T47D (cell line): ENCODE measurements around the gene CDK9.

Experiments
- DNase-seq, 2 experiments: peaks; one replicate each; pipeline versions ENCODE4 v3.0.0 to v3.0.0-alpha.2; 2011 to 2012; ENCODE audit warnings: low read depth in 1 of 2, low spot score in 1 of 2
- JUND ChIP-seq: IDR thresholded peaks from 2 replicates; pipeline ENCODE4 v1.6.1; 2012; ENCODE audit warnings: low read depth
- in situ Hi-C: cut with HindIII; loops from 2 replicates; pipeline ENCODE4 v1.10.0; 2016; ENCODE audit warnings: low sequenced_read_pairs, low pct_unique_long_range_greater_than_20kb

CDK9 gene

DNA sequence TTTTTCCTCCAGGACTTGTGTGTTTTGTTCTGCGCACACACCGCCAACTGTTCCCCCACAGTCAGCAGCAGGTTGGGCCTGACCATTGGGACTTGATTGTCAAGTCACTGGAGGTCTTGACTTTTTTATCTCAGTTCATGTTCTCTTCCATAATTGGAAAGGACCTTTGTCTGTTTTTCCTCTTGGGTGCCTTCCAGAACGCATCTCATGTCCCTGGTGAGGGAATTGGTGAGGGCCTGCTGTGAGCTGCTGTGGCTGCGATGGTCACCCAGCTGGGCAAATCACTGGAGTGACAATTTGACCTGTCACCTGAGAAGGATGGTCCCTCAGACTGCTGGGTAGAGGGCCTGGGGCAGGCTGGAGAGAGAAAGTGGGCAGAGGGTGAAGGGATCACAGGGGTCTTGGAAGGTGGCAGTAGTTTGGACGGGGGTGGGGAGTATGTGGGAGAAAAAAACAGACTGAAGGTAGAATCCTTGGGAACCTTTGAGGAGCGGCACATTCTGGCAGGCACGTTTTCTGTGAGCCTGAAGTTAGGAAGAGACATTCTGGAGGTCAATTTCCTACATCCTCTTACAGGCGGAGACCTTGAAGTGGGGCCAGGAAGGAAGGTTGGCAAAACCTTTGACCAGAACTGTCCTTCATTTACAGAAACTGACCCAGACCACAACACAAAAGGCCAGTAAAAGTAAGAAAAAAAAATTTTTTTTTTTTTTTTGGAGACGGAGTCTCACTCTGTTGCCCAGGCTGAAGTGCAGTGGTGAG is 4.4 kb downstream of the CDK9 start:
- TF ChIP-seq JUND = no peak
- DNase-seq = no peak
- in situ Hi-C loops = no loop called here

DNA sequence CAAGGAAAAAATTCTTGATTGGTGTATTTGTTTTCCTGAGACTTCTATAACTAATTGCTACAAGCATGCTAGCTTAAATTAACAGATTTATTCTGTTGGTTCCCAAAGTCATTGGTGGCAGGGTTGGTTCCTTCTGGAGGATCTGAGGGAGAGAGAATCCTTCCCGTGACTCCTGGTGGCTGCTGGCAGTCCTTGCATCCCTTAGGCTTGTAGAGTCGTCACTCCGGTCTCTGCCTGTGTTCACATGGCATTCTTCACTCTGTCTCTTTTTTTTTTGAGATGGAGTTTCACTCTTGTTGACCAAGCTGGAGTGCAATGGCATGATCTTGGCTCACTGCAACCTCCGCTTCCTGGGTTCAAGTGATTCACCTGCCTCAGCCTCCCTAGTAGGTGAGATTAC is 5.3 kb downstream of the CDK9 start:
- DNase-seq = no peak
- in situ Hi-C loops = no loop called here
- TF ChIP-seq JUND = no peak

DNA sequence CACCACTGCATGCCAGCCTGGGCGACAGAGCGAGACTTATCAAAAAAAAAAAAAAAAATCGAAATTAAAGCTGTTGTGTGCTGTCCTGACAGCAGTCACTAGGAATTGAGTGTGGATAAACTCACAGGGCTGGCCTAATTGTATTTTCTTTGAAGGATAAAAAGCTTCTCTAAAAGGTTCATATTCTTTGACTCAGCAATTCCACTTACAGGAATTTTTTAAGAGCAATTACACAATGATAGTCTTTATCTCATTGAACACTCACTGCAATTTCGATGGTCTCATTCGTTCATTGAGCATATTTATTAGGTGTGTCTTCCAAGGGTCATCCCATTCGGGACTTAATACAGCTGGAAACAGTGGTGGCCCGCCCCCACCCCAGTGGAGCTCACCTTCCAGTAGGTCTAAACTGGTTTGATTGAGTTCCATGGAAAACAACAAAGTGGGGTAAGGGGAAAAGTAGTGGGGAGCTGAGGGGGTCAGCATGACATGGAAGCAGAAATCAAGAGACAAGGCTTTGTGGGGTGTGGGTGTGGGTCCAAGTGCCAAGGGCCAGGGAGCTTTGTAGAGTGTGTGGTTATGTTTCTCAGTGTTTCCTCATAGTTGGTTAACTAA is 6.7 kb downstream of the CDK9 start:
- no peak for DNase-seq
- TF ChIP-seq JUND = no peak
- in situ Hi-C loops = no loop called here

- no peak for DNase-seq
- TF ChIP-seq JUND = no peak
- in situ Hi-C loops = no loop called here
Observed at GRCh38 chr9:127793093-127793708, 7.4 kb downstream of the CDK9 start.

DNA sequence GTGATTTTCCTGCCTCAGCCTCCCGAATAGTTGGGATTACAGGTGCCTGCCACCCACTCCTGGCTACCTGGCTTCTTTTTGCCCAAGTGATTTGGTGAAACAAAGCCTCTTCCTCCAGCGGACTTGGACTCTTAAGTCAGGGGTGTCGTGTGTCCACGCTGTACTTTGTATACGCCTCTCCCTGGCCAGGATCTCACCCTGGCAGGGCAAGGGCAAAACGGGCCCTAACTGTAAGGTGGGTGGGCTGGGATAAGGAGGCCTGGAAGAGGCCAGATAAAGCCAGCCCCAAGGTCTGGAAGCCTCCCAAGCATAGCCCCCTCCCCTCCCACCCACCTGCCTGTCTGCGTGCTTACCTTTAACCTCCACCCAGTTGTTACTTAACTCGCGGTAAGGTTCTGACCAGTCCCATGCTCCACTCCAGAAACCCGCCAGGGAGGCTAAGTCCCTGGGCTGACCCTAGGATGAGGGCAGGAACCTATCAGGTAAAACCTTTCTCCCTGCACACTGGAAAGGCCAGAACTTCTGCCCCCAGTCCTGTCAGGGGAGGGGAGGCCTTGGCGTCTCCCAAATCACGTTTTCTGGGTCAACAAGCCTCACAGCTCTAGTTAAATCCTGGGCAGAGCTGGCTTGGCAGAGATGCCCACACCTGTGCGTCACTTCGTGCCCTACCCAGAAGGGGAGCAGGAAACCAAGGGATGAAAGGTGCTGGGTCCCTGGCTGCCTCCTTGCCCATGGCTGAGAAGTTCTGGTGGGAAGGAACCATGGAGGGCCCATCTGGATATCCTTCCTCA is 8.4 kb downstream of the CDK9 start:
- no peak for TF ChIP-seq JUND
- in situ Hi-C loops = no loop called here
- no peak for DNase-seq

GRCh38 chr9:127796225-127796813 is 10.5 kb downstream of the CDK9 start:
- in situ Hi-C loops = no loop called here
- DNase-seq = peak in 1 of 2 experiments; percentile 47
- no peak for TF ChIP-seq JUND

GRCh38 chr9:127796852-127797370 is 11.1 kb downstream of the CDK9 start:
- in situ Hi-C loops = no loop called here
- TF ChIP-seq JUND = no peak
- no peak for DNase-seq

GRCh38 chr9:127801955-127802575 is 16.2 kb downstream of the CDK9 start:
- DNase-seq = no peak
- in situ Hi-C loops = no loop called here
- no peak for TF ChIP-seq JUND

DNA sequence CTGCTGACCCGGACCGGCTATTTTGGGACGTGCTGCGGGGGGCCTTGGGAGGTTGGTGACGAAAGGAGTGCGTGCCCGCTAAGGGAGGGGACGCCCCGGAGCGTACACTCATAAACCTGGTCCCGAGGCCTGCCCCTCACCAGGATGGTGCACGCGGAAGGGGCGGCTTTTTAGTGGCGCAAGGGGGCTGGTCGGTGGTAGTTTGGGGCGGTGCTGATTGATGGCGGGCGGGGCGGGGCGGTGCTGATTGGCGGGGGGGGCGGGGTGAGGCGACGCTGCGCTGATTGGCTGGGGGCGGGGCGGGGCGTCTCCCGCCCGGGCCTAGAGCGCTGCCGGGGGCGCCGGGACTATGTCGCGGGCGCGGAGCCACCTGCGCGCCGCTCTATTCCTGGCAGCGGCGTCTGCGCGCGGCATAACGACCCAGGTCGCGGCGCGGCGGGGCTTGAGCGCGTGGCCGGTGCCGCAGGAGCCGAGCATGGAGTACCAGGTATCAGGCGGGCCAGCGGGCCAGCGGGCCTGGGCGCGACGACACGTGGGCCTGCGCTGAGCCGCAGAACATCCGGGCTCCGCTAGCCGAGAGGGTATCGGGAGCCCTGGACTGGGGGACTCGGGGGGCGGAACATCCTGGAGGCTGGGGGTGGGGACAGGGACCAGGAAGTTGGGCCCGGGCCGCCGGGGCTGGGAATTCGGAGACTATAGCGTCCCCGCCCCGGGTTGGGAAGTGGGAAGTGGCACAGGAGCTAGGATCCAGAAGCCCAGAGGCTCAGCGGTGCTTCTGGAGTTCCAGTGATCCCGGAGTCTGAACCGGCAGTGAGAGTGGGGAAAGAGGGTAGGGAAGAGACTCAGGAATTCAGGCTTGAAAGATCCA is 17.0 kb downstream of the CDK9 start, which contains the start of gene FPGS:
FPGS (plus strand) TSS at position 307 of the 868 bp plus-strand sequence; CDS start at position 350, 43 bp downstream.
- TF ChIP-seq JUND = no peak

GRCh38 chr9:127803507-127804352 is 17.9 kb downstream of the CDK9 start:
- in situ Hi-C loops = no loop called here
- peak in 1 of 2 experiments; percentile 30 for DNase-seq
- no peak for TF ChIP-seq JUND

More for the DNA sequence above, 17.0 kb downstream of the CDK9 start, which contains the start of gene FPGS:
- in situ Hi-C loops = no loop called here
- DNase-seq = peak; percentile 87 to 91
